DMS 273 treated with DMSO at 0.1 percent for 48 hours (cell line): ENCODE results near the gene PRSS33.

Experiments
- DNase-seq: peaks from one replicate; lab custom pipeline; 2025; lab: John Stamatoyannopoulos, UW

PRSS33 gene, protein sequence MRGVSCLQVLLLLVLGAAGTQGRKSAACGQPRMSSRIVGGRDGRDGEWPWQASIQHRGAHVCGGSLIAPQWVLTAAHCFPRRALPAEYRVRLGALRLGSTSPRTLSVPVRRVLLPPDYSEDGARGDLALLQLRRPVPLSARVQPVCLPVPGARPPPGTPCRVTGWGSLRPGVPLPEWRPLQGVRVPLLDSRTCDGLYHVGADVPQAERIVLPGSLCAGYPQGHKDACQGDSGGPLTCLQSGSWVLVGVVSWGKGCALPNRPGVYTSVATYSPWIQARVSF

DNA sequence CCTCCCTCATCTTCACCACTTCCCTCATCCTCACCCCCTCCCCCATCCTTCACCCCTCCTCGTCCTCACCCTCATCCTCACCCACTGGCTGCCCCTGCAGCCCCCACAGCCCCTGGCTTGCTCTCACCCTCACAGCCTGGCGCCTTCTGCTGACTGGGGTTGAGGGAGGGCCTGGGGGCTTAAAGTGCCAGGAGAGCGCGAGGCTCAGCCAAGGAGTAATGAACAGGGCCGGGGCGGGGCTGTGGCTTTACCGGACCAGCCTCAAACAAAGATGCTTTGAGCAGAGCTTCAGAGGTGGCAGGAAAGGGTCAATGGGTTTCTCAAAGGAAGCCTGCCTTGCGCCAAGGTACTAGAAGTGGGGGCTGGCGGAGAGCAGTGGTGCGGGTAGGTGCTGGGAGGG is at the start of gene PRSS33:
PRSS33 (minus strand) TSS at position 155 of the 400 bp plus-strand sequence. CDS start 1,013 bp downstream, outside the sequence.
- no peak for DNase-seq

DNA sequence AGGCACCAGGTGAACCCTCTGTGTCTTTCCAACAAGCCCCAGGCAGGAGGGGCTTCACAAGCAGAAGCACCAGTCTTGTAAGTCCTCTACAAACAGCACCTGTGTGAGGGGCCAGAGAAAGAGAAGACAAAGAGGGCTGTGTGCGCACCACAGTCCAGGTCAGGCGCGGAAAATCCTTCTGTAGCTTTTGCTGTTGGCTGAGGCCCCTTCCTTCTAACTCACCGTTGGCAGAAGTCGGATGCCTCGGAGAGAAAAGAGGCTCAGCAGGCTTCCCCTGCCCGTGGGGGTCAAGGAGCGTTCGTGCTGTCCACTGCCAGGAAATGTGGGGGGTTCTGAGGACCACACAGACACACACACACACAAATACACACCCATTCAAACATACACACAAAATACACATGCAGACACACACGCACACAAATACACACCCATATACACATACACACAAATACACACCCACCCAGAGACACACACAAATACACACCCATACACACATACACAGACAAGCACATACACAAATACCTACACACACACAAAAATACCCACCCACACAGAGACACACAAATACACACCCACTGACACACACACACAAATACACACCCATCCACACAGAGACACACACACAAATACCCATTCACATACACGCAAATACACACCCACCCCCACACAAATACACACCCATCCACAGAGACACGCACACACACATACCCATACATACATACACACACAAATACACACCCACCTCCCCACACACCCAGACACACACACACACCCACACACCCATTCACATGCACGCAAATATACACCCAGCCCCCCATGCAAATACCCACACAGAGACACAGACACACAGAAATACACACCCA is 49.5 kb upstream of the PRSS33 start:
- no peak for DNase-seq

DNA sequence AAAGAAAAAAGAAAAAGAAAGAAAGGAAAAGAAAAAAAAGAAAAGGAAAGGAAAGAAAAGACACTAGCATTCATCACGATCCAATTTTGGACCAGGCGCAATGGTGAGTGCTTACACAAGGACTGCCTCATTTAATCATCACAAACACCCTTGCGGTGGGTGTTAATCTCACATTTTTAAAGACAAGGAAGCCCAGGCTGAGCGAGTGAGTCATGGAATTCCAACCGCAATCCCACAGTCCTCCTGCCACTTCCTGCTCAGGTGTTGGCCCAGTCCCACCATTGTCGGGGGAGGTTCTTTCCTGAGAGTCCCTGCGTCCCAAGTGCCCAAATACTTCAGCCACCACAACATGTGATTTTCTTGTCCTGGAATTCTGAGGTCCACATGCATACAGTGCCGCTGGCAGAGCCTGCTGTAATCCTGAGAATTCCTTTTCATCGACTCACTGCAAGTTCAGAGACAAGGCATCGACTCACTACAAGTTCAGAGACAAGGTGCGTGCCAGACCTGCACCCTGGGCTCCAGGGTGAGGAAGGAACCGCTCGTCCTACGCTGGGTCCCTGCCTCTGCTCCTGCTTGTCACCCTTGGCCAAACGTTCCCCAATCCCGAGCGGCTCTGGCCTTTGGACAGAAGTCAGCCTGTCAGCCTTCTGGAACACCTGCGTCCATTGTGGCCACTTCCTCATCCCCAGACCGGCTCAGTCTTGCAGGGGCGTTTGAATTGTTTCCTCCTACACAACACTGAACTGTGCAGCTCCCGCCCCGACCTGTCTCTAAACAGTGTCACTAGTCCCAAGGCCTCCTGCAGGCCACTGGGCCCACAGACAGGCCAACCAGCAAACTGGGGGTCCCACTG is 48.5 kb upstream of the PRSS33 start:
- DNase-seq, result no peak

DNA sequence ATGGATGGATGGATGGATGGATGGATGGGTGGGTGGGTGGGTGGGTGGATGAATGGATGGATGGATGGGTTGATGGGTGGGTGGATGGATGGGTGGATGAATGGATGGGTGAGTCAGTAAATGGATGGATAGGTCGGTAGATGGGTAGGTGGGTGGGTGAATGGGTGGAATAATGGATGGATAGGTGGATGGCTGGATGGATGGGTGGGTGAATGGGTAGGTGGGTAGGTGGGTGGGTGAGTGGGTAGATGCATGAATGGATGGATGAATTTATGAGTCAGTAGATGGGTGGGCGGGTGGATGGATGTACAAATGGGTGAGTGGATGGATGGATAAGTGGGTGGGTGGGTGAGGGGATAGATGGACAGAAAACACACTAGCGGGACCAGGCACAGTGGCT is 47.6 kb upstream of the PRSS33 start:
- DNase-seq, result no peak

DNA sequence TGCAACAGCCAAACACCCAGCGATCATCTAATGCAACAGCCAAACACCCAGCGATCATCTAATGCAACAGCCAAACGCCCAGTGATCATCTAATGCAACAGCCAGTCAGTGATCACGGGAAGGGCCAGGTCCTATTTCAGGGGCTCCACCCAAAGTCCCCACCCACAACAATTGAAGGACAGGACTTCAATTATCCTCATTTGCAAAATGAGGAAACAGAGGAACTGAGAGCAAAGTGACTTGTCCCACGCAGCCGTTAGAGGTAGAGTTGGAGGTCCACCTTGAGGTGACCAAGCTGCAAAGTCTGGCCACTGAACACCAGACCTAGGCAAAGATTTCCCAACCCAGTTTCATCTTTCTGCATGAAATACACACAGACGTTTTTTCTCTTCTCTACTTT is 46.4 kb upstream of the PRSS33 start:
- DNase-seq, result no peak

DNA sequence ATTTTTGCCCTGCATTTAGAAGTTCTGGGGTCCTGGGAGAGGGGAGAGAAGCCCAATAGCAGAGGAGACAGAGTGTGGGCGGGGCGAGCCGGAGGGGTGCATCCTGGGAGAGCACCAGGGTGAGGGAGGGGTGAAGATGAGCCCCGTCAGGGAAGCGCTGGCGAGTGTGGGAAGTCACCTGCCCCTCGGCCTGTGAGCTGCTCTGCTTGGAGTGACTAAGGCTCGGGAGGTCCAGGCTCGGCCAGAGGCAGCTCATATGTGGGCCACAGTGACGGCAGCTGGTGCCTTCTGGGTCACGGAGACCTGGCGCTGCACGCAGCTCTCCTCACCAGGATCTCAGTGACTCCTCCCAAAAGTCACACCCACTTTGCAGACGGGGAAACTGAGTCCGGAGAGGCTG is 43.8 kb upstream of the PRSS33 start:
- DNase-seq, result no peak

DNA sequence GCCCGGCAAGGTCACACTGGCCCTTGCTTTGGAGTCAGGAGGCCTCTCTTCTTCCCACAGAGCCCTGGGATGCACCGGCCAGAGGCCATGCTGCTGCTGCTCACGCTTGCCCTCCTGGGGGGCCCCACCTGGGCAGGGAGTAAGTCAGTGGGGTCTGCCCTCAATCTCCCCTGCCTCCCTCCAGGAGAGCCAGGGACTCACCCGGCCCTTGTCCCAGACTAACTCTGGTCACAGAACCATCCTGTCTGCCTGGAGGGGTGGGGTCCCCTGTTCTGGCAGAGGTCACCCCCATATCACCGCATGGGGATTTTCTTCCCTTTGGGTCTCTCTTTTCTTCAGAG is 43.0 kb upstream of the PRSS33 start:
- DNase-seq, result no peak

DNA sequence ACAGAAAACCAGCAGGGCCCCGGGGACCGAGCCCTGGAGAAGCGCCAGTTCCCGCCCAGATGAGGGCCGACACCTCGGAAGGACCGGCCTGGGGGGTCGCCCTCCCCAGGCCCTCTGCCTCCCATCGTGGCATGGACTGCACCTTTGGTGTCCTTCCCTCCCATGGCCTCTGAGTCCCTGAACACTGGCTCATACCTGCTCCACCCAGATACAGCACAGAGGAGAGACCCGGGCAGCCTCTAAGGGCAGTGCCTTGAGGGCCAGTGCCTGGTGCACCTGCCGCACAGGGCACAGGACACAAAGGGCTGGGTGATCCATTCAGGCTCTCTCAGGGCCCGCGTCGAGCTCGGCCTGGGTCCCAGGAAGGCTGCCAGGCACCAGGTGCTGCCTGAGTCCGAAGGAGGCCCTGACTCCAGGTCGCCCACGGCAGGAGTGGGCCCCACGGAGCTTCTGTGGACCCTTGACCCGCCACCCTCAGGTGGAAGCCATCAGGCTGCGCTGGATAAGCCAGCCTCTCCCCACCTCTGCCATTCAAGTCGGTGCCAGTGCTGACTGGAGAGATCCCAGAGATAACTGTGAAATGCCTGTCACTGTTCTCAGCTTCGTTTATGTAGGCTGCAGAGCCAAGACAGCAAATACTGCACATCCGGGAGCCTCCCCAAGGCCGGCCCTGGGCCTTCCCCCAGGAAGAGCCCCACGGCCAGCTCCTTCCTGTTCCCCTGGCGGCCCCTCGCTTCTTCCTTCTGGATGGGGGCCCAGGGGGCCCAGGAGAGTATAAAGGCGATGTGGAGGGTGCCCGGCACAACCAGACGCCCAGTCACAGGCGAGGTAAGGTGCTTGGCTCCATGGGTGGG is 42.4 kb upstream of the PRSS33 start, which contains the start of gene ZG16B:
ZG16B (plus strand) TSS at position 803 of the 854 bp plus-strand sequence. CDS start 139 bp downstream, outside the sequence.
- no peak for DNase-seq

DNA sequence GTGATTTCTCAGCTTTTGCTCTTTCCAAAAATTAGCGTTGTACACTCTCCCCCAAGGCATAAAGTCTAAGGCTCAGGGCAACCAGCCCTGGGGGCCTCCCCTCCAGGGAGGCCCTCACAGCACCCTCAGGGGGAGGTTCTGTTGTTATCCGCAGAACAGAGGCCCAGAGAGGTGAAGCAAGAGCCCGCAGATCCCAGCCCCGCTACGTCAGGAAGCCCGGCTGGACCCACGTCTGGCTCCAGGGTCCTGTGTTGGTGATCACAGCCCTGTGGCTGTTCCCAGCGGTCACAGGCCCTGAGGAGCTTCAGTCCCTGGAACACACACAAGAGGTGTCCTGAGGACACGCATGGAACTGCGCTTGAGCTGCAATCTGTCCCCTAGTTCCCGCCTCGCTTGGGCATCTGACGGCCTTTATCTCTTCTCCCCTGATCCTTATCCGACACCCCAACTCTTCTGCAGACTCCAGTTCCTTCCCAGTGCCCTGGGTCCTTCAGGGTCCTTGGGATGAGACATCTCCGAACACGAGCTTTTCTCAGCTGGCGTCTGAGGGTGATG is 41.6 kb upstream of the PRSS33 start:
- DNase-seq, result no peak

DNA sequence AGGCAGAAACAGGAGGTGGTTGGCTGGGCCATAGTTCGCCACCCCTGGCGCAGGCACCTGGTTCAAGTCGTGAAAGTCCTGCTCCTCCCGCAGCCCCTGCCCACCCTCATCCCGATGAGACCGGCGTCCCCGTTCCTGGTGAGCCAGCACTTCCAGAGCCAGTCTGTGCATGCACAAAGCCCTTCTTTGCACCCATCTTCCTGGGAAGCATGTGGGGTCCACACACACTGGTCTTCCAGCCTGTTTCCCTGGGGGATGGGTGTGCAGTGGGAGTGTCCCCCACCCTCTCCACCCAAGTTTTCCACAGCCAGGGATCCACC is 41.1 kb upstream of the PRSS33 start:
- no peak for DNase-seq

DNA sequence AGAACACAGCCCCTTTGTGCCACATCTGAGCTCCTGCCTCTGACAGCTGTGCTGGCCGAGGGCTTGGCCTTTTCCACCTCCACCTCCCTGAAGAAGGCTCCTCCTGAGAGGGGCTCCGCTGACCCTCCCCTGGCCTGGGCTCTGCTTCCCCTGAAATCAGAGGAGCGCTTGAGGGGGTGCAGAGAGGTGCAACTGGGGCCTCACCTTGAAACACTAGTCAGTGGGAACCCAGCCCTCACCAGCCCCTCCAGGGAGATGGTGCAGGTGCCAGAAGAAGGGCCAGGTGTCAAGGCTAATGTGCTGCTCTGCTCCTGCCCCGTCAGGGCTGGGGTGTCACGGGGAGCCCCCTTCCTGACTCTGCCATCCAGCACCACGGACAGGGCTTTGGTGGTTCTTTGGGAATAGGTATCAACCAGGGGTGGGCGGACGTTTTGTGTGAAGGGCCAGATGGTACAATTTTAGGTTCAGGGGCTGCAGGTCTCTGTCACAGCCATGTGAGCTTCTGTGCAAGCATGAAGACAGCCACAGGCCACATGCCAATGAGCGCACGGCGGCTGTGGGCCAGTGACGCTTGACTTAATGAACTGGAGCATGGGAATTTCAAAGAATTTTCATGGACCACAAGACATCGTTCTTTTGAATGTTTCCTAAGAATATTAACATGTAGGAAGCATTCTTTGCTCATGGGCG is 40.6 kb upstream of the PRSS33 start:
- no peak for DNase-seq

DNA sequence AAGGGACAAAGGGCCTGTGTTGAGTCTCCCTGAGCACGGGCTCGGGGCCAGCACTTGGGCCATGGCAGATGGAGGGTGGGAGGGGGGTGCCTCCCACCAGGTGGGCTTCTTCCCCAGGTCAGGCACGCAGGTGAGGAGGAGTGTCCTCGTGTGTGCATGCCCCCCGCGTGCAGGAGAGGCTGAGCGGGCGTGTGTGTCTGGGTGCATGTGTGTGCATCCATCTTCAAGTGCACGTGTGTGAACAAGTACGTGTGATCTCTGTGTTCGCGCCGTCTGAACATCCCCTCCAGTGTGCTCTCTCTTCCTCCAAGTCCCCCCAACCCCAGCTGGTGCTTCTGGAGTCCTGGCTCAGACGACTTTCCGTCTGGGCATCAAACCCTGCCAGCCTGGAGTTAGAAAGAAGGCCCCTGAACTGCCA is 40.0 kb upstream of the PRSS33 start:
- no peak for DNase-seq

DNA sequence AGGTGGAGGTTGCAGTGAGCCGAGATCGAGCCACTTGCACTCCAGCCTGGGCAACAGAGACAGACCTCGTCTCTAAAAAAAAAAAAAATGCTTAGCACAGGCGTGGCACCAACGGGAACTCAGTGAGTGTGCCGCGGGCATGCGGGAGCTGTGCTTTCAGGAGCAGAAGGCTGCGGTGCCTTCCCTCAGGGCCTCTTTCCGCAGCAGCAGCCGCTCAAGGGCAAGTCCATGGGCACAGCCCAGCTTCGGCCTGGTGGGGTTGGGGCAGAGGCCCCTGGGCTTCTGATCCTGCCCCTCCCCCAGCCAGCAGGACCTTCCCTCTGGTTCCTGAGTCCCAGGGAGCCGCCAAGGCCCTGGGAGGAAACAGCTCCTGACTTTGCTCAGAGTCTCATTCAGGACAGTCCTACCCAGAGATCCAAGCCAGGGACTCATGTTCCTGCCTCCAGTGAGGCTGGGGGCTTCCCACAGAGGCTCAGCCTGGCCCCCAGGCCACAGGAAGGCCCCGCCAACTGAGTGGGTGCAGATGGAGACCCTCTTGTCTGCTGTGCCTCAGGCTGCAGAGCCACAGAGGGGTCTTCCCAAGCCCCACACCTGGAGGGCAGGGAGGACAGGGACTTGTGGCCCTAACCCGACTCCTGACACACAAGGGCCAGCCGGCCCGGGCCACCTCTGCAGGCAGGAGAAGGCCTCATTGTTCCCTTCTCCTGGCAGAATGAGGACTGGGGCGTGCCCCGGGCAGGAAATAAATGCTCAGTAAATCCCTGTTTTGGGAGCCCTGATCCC is 39.4 kb upstream of the PRSS33 start:
- no peak for DNase-seq

DNA sequence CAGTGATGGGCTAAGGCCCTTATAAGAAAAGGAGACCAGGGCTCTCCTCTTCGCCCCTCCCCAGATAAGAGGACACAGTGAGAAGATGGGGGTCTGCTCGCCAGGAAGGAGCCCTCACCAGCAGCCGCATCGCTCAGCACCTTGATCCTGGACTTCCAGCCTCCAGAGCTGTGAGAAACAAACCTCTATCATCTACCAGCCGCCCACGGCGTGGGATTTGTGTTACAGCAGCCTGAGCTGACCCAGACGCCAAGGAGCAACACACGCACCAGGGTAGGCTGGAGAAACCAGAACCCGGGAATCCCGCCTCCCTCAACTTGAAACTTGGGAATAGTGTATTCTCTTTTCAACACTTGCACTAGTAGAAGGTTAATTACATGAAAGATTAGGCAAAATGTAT is 38.5 kb upstream of the PRSS33 start:
- DNase-seq, result no peak

DNA sequence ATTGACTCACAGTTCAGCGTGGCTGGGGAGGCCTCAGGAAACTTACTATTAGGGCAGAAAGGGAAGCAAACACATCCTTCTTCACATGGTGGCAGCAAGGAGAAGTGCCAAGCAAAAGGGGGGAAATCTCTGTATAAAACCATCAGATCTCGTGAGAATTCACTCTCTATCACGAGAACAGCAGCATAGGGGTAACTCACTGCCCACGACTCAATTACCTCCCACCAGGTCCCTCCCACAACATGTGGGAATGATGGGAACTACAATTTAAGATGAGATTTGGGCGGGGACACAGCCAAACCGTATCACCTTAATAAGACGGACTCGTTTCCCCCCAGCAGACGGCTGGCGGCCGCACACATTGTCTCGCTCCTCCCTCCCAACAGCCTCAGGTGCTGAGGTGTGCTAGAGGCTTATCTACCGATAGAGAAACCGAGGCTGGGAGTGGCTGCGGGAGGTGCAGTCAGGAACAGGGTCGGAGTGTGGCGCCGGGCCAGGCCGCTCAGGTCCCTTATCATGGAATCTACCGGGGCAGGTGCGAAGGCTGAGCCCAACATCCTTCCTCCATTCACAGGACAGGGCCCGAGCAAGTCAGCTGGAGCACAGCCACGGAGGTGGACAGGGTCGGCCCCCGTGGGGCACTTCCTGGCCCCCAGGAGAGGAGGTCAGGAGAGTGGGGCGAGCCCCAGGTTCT is 37.8 kb upstream of the PRSS33 start:
- no peak for DNase-seq

DNA sequence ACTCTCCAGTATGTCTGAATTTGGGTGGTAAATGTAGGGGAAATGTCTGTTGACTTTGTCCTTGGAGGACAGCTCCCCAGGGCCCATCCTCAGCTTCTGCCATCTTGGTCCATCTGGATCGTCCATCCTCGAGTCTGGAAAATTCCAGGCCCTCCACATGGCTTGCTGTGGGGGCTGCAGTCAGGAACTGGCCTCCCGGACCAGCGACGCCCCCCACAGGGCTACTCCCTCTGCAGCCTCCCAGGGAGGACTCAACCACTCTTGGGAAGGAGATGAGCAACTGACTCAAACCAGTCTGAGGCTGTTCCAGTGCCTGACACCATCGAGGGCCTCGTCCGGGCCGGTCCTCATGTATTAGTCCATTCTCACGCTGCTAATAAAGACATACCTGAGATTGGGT is 37.3 kb upstream of the PRSS33 start:
- DNase-seq, result no peak

DNA sequence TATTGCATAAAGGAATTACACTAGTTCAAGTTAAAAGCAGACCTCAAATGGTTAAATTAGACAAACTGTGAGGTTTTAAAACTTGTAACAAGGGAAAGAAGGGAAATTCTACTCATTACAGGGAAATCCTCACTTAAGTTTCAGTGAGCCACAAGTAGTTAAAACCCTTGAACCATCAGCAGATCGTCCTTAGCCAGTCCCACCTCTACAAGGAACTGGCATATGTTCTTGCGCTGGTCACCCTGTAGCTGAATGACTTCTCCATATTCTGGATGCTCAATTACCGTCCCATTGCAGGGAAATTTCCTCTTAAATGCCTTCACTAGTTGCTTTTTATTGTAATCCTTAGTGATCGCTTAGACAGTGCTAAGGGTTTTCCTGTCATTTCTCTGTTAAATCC is 35.1 kb upstream of the PRSS33 start:
- DNase-seq, result no peak

DNA sequence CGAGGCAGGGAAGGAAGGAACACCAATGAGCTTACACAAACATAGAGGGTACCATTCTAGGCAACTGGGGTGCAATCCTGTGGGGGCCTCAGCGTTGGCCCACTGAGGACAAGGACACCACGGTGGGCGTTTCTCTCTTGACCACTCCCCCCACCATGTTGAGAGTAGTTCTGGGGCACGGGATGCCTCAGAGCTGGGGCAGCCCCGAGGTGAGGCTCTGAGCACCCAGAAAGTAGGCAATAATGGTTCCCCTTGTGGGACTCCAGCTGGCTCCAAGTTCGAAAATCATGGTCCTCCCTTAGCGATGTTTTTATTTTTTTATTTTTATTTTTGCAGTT is 34.8 kb upstream of the PRSS33 start:
- no peak for DNase-seq

DNA sequence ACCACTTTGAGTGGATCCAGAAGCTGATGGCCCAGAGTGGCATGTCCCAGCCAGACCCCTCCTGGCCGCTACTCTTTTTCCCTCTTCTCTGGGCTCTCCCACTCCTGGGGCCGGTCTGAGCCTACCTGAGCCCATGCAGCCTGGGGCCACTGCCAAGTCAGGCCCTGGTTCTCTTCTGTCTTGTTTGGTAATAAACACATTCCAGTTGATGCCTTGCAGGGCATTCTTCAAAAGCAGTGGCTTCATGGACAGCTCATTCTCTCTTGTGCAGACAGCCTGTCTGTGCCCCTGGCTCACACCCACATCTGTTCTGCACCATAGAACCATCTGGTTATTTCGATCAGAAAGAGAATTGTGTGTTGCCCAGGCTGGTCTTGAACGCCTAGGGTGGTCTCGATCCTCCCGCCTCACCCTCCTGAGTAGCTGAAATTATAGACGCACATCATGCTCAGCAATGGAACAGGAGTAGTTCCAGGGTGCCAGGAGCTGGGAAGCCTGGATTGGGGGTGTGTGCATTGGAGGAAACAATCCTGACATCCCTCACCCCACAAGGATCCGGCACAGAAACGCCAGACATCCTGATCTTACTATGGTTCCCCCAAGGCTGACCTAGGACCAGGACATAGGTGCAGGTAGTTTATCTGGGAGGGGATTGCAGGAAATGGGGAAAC is 34.3 kb upstream of the PRSS33 start:
- no peak for DNase-seq
